HG03354 (cell line): ENCODE results near the gene USP11.

Experiments
- ATAC-seq: cut with Tn5 transposase; IDR thresholded peaks from one replicate; pipeline ENCODE4 v1.9.1; 2021; ENCODE audit warnings: mild to moderate bottlenecking; ENCODE audit not compliant: unreplicated experiment, poor library complexity, severe bottlenecking

The USP11 gene

DNA sequence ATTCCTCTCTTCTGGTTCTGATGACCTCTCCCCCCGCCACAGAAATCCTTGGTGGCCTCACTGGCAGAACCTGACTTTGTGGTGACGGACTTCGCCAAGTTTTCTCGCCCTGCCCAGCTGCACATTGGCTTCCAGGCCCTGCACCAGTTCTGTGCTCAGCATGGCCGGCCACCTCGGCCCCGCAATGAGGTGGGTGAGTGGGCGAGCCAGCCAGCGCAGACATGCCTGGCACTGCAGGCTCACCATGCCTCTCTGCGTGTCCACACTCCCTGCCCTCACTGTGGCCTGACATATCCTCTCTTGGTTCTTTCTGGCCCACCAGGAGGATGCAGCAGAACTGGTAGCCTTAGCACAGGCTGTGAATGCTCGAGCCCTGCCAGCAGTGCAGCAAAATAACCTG lies 30.5 kb upstream of the USP11 start:
- ATAC-seq = no peak

GRCh38 chrX:47202877-47203276 lies 29.9 kb upstream of the USP11 start:
- ATAC-seq = no peak

DNA sequence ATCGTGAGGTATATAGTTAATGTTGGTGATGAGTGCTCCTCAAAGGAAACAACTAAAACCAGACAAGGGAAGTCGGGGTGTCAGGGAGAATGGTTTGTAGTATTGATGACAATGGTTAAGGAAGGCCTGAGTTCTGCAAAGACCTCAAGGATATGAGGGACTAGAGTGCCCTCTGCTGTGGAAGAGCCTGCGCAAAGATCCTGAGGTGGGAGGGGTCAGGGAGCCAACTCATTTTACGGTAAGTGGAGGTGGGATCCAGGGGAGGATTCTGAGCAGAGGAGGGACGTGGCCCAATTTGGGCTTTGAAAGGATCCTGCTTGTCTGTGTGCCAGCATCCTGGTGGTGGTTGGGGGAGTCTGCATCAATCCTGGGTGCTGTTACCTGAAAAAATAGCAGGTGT lies 27.8 kb upstream of the USP11 start:
- no peak for ATAC-seq

- no peak for ATAC-seq
Observed at GRCh38 chrX:47206316-47206715, 26.5 kb upstream of the USP11 start.

- no peak for ATAC-seq
Observed at GRCh38 chrX:47208108-47208507, 24.7 kb upstream of the USP11 start.

- no peak for ATAC-seq
Observed at GRCh38 chrX:47209508-47210238, 23.1 kb upstream of the USP11 start.

DNA sequence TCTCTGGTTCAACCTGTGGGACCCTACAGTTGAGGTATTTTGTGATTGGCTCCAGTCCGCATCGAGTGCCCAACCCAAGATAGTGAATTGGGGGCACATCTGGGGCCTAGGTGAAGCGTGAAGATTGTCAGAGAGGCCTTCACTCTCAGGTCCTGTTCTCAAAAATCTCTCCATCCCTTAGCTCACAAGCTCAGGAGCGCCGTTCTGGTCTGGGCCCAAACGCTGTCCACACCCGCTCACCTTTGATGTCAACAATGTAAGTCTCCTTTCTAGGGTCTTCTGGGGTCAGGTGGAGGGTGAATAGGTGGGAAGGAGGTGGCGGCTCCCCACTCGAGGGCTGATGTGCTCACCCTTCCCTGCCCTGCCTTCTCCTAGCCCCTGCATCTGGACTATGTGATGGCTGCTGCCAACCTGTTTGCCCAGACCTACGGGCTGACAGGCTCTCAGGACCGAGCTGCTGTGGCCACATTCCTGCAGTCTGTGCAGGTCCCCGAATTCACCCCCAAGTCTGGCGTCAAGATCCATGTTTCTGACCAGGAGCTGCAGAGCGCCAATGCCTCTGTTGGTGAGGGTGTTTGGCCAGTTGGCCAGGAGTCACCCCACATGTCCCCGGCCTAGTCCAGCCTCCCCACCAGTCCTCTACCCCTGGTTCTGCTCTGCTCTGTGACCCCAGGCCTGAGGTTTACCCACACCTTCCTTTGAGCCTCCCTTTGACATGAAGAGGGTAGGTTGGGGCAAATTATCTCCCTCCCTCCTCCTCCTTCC lies 22.0 kb upstream of the USP11 start:
- ATAC-seq = no peak

- ATAC-seq = no peak
Observed at GRCh38 chrX:47212381-47213293, 20.2 kb upstream of the USP11 start.

DNA sequence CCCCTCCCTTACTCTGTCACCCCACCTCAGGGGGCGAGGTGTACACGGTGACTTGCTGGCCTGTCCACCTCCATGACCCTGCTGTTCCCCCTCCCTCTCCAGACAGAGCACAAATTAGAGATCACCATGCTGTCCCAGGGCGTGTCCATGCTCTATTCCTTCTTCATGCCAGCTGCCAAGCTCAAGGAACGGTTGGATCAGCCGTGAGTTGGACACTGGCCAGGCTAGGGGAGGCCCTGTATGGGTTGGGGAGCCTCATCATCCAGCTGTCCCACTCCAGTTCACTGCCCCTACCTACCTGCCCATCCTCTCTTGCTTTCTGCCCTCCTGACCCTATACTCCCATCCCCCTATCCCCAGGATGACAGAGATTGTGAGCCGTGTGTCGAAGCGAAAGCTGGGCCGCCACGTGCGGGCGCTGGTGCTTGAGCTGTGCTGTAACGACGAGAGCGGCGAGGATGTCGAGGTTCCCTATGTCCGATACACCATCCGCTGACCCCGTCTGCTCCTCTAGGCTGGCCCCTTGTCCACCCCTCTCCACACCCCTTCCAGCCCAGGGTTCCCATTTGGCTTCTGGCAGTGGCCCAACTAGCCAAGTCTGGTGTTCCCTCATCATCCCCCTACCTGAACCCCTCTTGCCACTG lies 18.3 kb upstream of the USP11 start:
- no peak for ATAC-seq

DNA sequence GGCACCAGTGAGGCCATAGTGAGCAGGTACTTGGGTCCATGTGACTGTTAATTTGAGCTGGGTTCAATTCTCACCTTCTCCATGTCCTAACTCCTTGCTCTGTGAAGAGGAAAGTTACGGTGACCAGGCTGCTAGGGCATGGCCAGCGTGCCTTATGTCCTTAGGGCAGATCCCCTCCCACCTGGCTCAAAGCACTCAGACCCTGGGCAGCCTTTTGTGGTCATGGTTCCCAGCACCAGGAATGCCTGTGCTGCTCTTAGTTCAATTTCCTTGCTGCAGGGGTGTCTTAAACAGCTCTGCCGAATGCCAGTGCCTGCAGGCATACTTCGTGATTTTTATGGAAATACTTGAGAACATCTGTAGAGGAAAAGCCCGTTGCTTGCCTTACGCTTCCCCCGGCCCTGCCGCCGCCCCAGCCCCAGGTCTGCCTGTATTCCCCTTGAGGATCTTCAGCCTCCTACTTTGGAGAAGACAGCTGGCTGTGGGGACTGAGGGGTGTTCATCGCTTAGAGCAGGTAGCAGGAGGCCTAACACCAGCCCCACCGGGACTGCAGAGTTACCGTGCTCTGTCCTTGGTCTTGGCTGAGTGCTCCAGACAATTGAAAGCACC lies 17.4 kb upstream of the USP11 start:
- no peak for ATAC-seq

DNA sequence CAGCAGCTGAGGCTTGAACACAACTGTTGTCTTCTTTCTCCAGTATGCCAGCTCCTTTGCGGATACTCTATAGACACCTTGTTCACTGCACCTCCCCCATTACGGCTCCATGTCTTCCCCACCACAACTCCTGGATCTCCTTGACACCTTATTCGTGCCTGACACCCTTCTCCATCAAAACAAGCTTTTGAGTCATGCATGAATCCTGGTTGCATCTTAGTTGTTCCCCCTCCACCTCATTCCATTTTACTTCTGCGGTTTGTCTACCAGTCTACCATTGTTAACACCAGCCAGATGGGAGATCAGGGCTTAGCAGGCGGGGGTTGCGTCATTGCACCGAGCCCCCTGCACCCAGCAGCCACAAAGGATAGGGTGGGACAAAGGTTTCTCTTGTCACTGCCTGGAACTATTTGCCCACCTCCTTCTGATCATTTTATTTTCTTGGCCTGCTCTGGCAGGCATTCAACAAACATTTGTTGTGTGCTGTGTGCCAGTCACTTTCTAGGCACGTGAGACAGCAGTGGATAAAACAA lies 16.4 kb upstream of the USP11 start:
- ATAC-seq = no peak

GRCh38 chrX:47217121-47217851 lies 15.5 kb upstream of the USP11 start:
- ATAC-seq = no peak

GRCh38 chrX:47217852-47218279 lies 14.9 kb upstream of the USP11 start:
- peak; percentile 88 for ATAC-seq

DNA sequence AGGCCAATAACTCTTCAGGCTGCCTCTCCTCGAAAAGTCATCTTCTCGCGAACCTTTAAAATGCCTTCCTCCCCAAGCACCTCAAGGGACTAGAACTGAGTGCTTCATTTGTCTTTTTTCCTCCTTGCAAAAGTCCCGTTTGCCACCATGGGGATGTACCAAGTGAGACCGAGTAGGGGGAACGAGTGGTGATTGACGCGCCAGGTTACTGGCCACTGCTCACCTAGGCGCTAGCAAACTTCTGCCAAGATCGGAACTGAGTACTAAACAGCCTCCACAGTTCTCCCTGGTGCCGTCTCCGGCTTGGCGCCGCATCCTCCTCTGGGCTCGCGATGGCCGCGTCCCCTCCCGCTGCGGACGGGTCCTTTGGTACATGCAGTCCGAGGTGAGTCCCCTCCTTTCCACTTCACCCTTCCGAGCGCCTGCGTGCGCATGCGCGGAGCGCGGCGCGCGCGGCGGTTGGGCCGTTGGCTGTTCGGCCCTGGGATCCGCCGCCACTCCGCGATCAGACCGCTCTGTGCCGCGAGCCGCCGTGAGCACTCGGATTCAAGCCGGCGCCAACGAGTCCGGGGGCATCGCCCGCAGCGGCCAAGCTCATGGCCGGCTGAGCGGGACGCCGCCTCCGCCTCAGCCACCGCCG lies 14.4 kb upstream of the USP11 start, which contains the start of gene CDK16:
TSS of gene CDK16 (plus strand) at position 402 of the 640 bp plus-strand sequence. CDS start 4,877 bp downstream, outside the sequence.
- peak; percentile 52 for ATAC-seq

DNA sequence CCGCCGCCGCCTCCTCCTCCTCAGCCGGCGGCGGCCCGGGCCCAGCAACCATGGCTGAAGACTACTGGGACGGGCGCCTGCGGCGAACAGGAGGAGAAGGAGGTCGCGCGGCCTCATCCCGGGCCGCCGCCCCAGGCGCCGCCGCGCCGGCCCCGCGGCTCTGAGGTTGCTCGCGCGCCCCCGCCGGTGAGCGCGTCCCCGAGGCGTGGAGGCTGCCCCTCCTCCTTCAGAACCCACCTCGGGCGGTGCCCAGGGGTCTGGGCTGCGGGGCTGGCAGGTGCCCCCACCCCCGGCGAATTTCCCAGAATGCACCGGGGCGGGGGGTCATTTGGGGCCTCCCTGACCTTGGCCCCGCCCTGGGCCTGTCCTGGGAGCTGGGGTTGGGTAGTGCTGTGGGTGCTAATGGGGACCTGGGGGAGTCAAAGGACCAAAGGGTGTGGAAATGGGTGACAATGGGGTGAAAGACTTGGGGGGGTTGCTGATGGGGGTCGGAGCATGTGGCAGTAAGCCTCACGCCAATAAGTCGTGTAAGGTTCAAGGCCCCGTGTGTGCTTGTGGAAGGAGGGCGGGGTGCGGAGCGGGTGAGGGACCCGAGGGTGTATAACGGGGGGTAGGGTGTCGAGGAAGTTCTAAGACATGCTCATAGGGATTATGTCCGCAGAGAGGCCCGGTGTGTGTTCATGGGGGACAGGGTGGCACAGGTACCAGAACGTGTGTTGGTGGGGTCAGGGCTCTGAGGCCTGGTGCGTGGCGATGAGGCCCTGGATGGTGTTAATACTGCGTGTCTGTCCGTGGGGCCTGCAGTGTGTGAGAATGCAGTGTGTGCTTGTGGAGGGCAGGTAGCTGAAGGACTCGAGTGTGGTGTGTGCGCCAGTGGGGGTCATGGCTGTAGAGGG lies 13.6 kb upstream of the USP11 start:
- peak; percentile 3 for ATAC-seq

GRCh38 chrX:47221756-47222155 lies 11.1 kb upstream of the USP11 start:
- ATAC-seq = no peak

DNA sequence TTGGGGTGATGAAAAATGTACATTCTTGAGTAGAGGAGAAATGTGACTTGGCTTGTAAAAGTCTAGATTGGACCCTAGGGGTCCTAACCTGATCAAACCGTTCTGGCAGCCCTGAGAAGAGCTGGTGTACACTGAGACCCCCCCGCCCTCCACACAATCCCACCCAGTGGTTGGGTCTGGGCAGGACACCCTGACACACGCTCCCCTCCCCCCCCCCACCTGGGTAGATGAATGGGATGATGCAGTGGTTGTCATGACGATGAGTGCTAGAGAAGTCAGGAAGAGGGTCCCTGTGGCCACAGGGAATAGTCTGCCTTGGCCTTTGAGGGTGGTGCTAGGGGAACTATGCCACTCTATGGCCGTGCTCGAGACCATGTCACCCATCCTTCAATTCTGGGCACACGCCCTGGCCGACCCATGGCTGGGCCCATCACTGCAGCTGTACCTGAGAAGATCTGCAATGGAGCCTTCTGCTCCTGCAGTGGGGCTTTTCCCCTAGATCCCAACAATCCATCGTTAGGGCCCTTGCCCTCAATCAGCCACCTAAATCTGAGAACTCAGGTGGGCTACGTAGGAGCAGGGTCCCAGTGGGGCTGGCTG lies 10.0 kb upstream of the USP11 start:
- no peak for ATAC-seq
